Eye (tissue), 1 donor: ENCODE data around the gene CPZ.
"Not testable (repeated sequence)": the region's sequence is repeated elsewhere in the genome, so short reads cannot be mapped to it uniquely, and the experiment has no call there.

Source experiments
- DNase-seq: peaks from one replicate; pipeline ENCODE4 v3.0.0-alpha.2; 2015

CPZ gene

DNA sequence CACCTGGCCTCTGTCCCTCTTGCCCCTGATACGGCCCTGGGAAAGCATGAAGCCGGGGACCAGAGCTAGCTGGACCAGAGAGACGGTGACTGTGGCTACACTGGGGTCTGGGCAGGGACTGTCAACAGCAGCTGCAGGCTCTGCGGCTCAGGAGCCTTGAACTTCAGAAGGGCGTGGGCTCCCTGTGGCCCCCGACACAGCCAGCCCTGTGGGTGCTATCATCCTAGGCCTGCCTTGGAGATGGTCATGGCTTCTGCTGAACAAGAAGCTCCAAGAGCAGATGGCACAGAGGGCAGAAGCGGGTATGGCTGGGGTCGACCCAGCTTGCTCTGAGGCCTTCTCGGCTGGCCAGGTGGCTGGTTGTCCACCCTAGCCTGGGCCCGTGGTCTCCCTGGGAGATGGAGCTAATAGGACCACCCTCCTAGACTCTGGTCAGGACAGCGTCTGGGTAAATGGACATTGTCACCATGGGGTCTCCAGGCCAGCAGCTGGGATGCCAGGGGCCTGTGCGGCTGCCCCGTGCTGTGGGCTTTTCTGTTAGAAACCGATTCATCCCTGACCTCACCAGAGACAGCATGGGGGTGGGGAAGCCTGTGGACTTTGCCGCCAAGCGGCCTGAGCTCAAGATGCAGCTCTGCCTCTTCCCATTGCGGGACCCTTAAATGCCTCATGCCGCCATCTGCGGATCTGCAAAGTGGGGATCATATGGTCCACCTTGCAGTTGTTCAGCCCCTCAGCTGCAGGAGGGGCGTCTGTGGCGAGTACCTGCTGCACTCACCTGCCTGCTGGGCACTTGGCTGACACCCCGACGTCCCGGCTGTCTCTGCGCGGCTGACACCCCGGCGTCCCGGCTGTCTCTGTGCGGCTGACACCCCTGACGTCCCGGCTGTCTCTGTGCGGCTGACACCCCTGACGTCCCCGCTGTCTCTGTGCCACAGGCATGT is 21.1 kb downstream of the CPZ start:
- no peak for DNase-seq

DNA sequence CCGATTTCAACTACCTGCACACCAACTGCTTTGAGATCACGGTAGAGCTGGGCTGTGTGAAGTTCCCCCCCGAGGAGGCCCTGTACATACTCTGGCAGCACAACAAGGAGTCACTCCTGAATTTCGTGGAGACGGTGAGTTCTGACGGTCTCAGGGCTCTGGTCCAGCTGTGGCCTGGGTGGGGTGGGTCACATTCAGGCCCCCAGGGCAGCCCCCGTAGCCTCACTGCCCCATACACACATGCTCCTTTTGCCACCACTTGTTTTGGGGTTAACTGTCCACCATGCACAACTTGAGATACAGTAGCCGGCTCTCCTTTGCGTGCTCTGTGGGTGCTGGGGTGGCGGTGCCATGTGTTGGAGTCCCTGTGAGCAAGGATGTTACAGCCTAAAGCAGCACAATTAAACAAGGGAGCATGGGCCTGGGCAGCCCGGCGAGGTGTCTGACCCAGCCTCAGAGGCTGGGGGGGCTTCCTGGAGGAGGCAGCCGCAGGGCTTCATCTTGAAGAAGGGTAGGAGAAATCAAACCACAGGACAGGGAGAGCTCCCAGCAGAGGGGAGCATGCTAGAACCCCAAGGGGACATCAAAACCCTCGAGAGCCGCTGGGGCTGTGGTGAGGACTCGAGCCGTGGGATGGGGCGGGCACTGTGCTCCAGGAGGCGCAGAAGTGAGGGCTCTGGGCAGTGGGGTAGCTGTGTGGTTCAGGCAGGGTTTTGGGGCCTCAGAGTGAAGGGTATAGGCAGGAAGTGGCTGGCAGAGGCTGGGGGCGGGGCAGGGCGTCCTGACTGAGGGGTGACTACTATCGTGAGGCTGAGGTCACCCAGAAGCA is 22.0 kb downstream of the CPZ start:
- no peak for DNase-seq

DNA sequence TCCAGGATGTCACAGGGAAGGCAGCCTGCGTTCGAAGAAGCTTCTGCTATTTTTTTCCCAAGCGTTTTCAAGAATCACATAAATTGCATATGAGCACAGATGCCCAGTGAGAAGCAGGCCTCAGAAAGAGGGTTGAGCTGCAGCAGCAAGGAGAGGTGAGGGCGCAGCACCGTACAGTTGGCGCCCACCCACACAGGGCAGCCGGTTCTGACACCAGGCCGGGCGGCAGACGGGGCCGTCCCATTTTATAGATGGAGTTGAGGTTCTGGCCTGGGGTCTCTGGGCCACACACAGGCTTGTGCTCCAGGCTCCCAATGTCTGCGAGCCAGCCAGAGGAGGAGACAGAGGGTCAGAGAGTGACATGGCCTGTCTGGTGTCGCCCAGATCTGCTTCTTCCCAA is 22.8 kb downstream of the CPZ start:
- no peak for DNase-seq

DNA sequence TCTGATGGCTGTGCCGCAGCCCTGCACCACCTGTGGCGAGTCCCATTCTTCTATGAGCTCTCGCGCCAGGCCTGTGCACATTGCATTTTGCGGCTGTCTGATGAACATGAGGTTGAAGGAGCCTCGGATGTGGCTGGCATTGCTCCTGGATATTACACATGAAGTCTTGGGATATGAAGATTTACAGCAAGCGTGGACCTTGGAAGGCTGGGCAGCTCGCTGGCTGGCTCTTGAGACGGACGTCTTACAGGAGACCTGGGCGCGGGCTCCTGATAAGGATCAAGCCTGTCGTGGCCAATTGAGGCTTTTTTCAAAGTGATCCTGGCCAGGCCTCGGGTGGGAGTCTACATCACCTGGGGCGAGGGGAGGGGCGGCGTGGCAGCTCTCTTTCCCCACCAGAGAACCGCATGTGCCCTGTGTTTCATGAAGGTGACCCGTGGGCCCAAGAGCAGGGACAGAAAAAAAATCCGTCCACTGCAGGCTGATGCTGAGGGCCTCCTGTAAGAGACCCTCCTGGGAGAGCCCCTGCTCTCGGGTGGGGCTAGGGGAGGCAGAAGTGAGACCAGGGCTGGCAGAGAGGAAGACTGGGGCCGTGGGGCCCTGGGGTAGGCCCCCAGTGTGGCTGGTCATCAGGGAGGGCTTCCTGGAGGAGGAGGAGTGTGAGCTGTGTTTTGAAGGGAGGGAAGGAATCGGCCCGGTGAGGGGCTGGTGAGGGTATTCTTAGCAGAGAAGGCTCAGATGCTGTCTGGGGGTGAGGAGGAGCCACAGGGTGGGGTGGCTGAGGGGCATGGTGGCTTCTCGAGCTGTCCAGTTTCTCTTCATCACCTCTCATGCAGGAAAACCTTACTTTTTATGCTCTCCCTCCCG is 23.6 kb downstream of the CPZ start:
- no peak for DNase-seq

DNA sequence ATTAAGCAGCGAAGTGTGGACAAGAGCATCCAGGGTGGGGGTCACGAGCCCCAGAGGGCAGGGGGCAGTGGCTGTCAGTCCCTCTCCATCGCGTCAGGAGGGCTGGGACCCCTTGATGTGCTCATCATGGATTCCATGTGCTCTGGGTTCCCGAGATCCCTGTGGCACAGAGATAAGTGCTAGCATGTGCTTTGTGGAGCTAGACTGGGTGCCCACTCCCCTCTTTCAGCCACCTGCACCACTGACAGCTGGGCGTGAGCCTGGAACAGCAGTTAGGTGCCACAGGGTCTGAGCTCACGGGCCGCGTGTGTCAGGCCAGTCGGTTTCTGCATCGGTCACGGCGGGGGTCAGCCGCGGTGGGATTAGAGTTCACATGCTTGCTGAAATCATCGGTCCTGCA is 24.3 kb downstream of the CPZ start:
- DNase-seq = no peak

DNA sequence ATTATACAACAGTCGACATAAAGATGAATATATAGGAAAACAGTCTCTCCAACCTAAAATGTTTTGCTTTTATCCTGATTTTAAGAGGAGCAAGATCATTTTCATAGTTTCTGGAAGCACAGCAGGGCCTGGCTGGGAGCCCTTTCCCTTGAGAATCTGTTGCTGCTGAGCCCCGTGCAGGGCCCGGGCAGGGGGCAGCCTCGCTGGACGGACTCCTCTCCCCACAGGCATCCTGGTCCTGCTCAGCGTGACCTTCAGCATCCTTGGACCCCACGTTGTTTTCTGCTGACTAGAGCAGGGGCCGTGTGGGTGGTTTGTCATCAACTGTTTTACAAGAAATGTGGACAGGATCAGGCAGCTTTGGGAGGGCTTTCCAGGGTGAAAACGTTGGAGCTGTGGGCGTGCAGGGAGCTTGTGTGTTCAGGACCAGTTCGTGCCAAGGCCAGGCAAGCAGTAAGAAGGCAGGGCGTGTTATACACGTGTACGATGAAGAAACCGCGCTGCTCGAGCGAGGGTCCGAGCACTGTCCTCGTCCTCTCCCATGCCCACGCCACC is 25.0 kb downstream of the CPZ start:
- no peak for DNase-seq

DNA sequence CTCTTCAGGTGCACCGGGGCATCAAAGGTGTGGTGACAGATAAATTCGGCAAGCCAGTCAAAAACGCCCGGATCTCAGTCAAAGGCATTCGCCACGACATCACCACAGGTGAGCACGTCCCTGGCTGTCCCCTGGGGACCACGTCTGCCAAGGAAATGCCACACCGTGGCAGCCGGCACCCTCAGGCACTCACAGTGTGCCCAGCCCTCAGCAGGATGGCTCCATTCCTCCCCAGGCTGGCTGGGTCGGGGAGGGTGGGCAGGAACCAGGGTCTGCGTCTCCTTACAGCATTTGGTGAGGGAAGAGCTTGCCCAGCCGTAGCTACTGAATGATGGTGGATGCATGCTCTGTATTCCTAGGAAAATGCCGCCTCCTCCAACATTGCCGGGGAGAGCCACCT is 25.9 kb downstream of the CPZ start:
- no peak for DNase-seq

DNA sequence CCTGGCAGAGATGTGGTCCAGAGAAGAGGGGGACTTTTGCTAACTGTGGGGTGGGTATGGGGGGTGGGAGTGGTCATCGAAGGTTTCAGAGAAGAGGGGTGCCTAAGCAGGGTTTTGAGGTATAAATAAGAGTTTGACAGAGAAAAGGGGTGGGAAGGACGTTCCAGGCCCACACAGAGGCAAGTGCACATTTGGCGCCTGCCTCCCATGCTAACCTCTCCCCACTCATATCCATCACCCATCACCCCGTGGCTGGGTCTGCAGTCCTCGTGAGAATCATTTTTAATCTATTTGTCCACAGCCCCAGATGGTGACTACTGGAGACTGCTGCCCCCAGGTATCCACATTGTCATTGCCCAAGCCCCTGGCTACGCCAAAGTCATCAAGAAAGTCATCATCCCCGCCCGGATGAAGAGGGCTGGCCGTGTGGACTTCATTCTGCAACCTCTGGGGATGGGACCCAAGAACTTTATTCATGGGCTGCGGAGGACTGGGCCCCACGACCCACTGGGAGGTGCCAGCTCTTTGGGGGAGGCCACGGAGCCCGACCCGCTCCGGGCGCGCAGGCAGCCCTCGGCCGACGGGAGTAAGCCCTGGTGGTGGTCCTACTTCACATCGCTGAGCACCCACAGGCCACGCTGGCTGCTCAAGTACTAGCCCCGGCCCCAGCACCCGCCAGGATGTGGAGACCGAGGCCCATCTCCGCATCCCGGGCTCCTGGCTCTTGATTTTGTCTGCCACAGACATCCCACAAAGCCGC is 26.6 kb downstream of the CPZ start:
- DNase-seq = no peak

DNA sequence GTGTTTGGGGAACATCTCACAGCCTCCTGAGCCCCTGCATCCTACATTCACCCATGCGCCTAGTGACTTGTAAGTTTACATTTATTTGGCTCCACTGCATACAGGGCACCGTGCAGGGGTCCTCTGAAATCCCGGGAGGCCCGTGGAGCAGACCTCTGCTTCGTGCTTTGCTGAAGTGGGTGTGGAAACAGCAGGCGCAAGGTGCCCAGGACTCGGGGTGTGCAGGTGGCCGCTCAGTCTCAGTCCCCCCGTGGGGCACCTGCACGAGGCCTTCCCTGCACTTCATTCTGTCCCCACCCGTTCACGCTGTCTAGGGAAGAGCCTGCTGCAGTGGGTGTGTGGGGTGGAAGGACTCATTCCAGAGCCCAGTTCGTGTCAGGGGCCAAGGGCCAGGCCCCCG is 28.6 kb downstream of the CPZ start:
- not testable (repeated sequence) for DNase-seq

DNA sequence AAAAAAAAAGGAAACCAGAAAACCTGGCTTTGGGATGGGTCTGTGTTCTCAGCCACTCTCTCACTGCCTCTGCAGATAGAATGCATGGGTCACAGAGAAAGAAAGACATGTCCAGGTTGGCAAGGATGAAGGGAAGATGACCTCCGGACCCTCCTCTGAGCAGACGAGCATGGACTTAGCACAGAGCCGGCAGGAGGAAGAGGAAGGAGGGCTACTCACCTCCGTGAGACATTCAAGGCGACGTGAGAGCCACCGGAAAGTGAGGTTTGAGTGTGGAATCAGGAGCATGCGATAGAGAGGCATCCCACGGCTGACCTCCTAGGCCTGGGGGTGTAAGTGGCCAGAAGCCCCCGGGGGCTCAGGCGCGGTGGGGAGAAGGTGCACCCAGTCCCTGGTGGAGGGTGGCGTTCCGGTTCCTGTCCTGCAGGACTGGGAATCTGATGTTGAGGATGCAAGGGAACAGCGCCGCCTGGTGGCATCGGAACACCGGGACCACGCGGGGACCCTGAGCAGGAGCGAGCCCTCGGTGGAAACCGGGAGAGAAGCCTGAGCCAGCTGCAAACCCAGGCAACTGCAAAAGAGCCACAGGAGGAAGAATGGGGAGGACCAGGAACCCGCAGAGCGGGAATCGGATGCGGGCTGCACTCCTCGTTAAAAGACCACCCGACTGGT is 32.2 kb downstream of the CPZ start:
- not testable (repeated sequence) for DNase-seq

DNA sequence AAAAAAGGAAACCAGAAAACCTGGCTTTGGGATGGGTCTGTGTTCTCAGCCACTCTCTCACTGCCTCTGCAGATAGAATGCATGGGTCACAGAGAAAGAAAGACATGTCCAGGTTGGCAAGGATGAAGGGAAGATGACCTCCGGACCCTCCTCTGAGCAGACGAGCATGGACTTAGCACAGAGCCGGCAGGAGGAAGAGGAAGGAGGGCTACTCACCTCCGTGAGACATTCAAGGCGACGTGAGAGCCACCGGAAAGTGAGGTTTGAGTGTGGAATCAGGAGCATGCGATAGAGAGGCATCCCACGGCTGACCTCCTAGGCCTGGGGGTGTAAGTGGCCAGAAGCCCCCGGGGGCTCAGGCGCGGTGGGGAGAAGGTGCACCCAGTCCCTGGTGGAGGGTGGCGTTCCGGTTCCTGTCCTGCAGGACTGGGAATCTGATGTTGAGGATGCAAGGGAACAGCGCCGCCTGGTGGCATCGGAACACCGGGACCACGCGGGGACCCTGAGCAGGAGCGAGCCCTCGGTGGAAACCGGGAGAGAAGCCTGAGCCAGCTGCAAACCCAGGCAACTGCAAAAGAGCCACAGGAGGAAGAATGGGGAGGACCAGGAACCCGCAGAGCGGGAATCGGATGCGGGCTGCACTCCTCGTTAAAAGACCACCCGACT is 37.8 kb downstream of the CPZ start:
- DNase-seq = not testable (repeated sequence)

DNA sequence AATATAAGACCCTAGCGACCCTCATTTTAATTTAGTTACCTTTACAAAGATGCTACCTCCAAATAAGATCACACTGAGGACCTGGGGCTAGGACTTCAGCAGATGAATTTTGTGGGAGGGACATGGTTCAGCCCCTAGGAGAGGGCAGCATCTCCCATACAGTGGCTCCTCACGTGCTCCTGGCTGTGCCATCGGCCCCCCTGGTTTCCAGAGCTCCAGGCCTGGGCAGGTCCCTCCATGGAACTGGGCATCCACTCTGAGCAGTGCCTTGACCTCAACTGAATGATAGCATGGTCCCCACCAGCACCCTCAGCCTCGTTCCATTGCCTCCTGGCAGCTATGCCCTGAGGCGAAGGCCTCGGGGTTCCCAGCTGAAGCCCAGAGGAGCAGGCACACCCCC is 39.3 kb downstream of the CPZ start:
- DNase-seq = not testable (repeated sequence)

DNA sequence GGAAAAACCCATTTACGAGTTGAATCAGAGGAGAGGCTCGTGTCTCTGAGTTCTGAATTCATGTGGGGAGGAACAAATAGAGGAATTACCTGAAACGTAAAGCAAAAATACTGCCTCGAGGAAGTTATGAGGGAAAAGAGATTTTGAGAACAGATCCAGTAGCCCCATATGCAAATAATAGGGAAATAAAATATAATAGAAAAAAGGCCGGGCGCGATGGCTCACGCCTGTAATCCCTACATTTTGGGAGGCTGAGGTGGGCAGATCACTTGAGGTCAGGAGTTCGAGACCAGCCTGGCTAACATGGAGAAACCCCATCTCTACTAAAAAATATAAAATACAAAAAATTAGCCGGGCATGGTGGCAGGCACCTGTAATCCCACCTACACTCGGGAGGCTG is 42.2 kb downstream of the CPZ start:
- not testable (repeated sequence) for DNase-seq

DNA sequence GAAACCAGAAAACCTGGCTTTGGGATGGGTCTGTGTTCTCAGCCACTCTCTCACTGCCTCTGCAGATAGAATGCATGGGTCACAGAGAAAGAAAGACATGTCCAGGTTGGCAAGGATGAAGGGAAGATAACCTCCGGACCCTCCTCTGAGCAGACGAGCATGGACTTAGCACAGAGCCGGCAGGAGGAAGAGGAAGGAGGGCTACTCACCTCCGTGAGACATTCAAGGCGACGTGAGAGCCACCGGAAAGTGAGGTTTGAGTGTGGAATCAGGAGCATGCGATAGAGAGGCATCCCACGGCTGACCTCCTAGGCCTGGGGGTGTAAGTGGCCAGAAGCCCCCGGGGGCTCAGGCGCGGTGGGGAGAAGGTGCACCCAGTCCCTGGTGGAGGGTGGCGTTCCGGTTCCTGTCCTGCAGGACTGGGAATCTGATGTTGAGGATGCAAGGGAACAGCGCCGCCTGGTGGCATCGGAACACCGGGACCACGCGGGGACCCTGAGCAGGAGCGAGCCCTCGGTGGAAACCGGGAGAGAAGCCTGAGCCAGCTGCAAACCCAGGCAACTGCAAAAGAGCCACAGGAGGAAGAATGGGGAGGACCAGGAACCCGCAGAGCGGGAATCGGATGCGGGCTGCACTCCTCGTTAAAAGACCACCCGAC is 43.5 kb downstream of the CPZ start:
- not testable (repeated sequence) for DNase-seq

DNA sequence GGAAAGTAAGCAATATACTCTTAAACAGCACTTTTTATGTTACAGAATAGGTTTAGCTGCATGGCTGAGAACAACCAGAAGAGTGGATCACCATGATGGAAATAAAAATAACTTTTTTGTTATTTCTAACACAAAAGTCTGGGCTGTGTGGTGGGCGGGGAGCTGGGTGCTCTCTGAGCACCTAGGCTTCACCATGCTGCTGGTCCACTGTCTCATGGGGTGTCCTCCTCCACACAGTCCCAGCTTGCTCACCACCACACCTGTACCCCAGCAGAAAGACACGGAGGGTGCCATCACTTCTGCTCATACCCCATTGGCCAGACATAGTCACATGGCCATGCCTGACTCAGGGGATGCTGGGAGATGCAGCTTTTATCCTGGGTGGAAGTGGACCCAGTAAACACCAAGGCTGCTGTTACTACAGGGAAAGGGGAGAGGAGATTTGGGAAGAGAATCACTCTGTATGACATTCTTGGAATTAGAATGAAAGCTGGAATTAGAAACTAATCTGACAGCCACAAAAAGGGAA is 45.0 kb downstream of the CPZ start:
- no peak for DNase-seq

DNA sequence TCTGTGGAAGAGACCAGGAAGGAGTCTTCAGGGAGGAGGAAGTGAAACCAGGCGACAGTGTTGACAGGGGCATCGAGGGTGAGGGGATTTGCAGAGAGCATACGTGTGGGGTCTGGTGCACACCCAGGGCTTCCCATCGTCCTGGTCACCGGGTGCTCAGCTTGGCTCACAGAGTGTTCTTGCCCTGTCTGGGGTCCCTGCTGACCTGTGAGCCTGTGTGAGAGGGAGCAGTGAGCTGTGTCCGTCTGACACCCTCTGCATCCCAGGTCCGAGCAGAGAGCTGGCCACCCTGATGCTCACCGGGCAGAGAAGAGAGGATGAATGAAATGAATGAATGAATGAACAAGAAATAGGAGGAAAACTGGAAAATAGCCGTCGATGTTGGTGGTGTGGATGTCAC is 46.5 kb downstream of the CPZ start:
- no peak for DNase-seq

DNA sequence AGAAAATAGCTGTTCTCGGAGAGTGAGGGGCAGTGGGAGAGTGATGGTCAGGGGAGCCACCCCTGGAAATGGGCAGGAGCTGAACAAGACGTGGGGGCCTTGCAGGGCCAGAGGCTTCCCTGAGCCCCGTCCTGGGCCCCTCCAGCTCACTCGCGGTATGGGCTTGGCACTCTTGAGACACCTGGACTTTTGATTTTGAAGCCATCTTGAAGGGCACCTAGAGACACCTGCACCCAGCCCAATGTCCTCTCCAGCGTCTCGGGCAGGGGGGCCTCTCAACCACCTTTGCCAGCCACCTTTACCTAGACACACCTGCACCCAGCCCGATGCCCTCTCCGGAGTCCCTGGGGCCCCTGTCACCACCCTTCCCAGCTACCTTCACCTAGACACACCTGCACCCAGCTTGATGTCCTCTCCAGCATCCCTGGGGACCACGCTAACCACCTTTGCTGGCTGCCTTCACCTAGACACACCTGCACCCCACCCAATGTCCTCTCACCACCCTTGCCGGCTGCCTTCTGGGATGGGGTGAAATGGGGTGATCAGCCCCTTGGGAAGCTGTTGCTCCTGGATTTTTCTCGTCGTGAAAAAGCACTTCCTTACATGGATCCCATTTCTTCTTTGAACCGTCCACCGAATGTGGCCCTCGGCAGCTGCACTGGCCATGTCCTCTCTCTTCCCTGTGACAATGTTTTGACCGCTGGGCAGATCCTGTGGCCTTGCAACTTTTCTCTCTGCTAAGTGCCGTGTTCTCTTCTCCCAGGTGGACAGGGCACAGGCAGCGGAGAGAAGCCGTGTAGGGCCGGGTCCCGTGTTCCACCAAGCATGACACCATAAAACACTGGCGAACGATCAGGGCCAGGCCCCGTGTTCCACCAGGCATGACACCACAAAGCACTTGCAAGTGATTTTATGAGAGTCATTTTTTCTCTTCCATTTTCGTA is 47.5 kb downstream of the CPZ start:
- DNase-seq = no peak

DNA sequence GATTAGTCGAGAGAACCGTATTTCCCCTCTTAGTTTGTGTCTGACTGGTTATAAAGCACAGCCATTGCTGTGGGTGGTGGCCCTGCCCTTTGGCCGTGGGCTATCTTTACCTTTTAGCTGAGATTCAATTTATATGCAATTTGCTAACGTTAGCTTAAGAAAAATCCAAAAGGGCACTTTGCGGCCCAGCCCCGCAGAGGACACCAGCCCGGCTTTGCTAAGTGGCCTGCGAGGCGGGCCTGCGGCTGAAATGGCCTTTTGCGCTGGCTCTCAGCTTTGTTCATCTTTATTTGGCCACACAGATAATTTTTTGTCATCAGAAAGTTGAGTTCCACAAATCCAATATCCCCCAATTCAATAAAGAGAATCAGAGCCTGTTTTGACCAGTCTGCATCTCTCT is 48.3 kb downstream of the CPZ start:
- DNase-seq = no peak

DNA sequence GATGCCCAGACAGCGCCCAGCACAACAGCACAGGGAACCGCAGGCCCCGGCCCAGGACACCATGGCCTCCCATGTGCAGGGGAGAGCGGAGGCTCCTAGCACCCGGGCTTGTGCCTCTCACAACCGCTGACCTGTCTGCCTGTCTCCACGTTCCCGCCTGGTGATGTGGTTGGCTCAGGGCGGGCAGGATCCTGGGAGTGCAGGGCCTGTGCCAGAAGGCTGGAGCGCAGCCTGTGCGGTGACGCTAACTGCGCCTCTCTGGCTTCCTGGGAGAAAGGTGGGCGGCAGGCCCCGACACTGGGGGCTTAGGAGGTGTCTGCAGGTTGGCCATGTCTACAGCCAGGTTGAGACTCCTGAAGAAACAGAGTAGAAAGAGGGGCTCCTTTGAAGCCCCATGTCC is 48.7 kb downstream of the CPZ start:
- DNase-seq = no peak
